ENCODE results near the gene OSTM1.

Gene OSTM1

DNA sequence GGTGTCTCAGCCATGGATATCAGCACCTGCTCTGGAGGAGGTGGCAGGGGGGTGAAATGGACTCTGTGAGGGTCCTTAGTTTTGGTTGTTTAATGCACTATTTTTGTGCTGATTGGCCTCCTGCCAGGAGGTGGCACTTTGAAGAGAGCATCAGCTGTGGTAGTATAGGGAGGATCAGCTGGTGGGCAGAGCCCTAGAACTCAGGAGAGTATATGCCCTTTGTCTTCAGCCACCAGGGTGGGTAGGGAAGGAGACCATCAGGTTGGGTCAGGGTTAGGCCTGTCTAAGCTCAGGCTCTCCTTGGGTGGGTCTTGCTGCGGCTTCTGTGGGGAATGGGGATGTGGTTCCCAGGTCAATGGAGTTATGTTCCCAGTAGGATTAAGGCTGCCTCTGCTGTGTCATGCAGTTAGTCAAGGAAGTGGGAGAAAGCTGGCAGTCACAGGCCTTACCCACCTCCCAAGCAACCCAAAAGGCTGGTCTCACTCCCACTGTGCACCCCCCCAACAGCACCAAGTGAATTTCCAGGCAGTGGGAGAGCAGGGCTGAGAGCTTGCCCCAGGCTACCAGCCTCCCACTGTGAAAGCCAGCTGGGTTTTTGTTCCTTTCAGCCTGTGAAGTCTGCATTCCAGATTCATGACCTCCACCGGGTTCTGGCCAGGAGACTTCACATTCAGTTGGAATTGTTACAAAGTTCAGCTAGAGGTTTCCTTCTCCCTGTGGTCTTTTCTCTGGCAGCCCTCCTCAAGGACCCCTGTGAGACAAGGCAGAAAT, 5.7 kb upstream of the OSTM1 start:
- Histone ChIP-seq H3K9me3 (replicated peaks in 1 of 11) (no peaks in the 10 kb centered on the region), H4K20me1 (no peaks in the 10 kb centered on the region), H3K4me2 (peak overlapping the region in 2 of 11 experiments; percentile 11 to 25; a peak in 4 of 22 replicates), H3K27ac (no peak overlapping the region), H3K27me3 (no peaks in the 10 kb centered on the region), H3K4me1 (peaks cover 4 to 11% (median 9%) of the 10 kb centered on the region in 10 experiments; a peak in 19 of 20 replicates), H3K36me3 (no peaks in the 10 kb centered on the region), H3K4me3 (no peak overlapping the region), H3K9ac (no peak overlapping the region)
- TF ChIP-seq Cebpa-rat (IDR thresholded peaks at IDR 0.05) = no peak

- H3K36me3 ChIP-seq = no peaks in the 10 kb centered on the region
- H3K4me3 ChIP-seq = no peak overlapping the region
- no peaks in the 10 kb centered on the region for H4K20me1 ChIP-seq
- no peaks in the 10 kb centered on the region for H3K9me3 ChIP-seq (replicated peaks in 1 of 11)
- no peak overlapping the region for H3K9ac ChIP-seq
- H3K27ac ChIP-seq = no peak overlapping the region
- H3K4me2 ChIP-seq = no peak overlapping the region
- TF ChIP-seq Cebpa-rat (IDR thresholded peaks at IDR 0.05) = no peak
- H3K27me3 ChIP-seq = no peaks in the 10 kb centered on the region
- peaks cover 12 to 25% (median 18%) of the 10 kb centered on the region in 10 experiments for H3K4me1 ChIP-seq
Measured at GRCh38 chr6:108078191-108078590, 3.6 kb upstream of the OSTM1 start.

GRCh38 chr6:108074057-108074358, 533 bp downstream of the OSTM1 start:
- Histone ChIP-seq H3K9me3 (replicated peaks in 1 of 11) (no peaks in the 10 kb centered on the region), H4K20me1 (peaks cover 0 to 7% (median 0%) of the 10 kb centered on the region in 11 experiments; a peak in 2 of 22 replicates), H3K4me3 (peak overlapping the region; percentile 82 to 100 (median 93)), H3K36me3 (peaks cover 0 to 11% (median 0%) of the 10 kb centered on the region in 11 experiments; a peak in 3 of 22 replicates), H3K9ac (peak overlapping the region; percentile 81 to 97 (median 86)), H3K4me1 (peaks cover 17 to 27% (median 21%) of the 10 kb centered on the region in 10 experiments), H3K27me3 (no peaks in the 10 kb centered on the region), H3K27ac (peak overlapping the region; percentile 77 to 93 (median 82)), H3K4me2 (peak overlapping the region; percentile 89 to 99 (median 98))
- TF ChIP-seq Cebpa-rat (IDR thresholded peaks at IDR 0.05) = no peak

- Histone ChIP-seq H3K4me3 (no peak overlapping the region), H3K9ac (no peak overlapping the region), H3K4me2 (0 out of 22 replicates have a peak overlapping the region, but pooled peaks of 1 of the 11 experiments have one; percentile 99), H3K27ac (no peak overlapping the region), H3K4me1 (peaks cover 17 to 27% (median 21%) of the 10 kb centered on the region in 10 experiments), H3K27me3 (no peaks in the 10 kb centered on the region), H4K20me1 (peaks cover 0 to 17% (median 0%) of the 10 kb centered on the region in 11 experiments; a peak in 5 of 22 replicates), H3K9me3 (replicated peaks in 1 of 11) (no peaks in the 10 kb centered on the region), H3K36me3 (peaks cover 0 to 26% (median 4%) of the 10 kb centered on the region in 11 experiments; a peak in 10 of 22 replicates)
- no peak for TF ChIP-seq Cebpa-rat (IDR thresholded peaks at IDR 0.05)
Measured at GRCh38 chr6:108071736-108072276, 2.7 kb downstream of the OSTM1 start.

GRCh38 chr6:108068618-108069017, 5.9 kb downstream of the OSTM1 start:
- Histone ChIP-seq H3K4me3 (no peak overlapping the region), H3K9ac (no peak overlapping the region), H3K36me3 (peaks cover 0 to 57% (median 21%) of the 10 kb centered on the region in 11 experiments; a peak in 16 of 22 replicates), H3K4me2 (no peak overlapping the region; a peak in 1 of 22 replicates), H4K20me1 (peaks cover 0 to 21% (median 0%) of the 10 kb centered on the region in 11 experiments; a peak in 5 of 22 replicates), H3K9me3 (replicated peaks in 1 of 11) (no peaks in the 10 kb centered on the region), H3K4me1 (peaks cover 5 to 13% (median 10%) of the 10 kb centered on the region in 10 experiments; a peak in 19 of 20 replicates), H3K27me3 (no peaks in the 10 kb centered on the region), H3K27ac (no peak overlapping the region)
- TF ChIP-seq Cebpa-rat (IDR thresholded peaks at IDR 0.05) = no peak

DNA sequence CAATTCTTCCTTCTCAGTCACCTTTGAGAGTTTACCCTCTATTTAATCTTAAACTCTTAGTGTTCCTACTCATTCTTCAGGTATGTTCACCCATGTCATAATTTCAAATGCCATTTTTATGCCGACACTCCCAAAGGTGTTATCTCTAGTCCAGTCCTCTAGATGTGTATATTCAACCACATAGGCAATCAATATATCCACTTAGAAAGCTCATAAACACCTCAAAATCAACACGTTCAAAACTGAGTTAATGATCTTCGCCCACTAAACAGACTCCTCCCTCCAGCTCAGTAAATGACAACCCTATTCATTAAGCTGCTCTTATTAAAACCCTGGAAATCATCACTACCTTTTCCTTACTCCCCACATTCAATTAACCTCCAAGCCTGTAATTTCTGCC, 6.4 kb downstream of the OSTM1 start:
- Histone ChIP-seq H3K4me1 (peaks cover 1 to 9% (median 5%) of the 10 kb centered on the region in 10 experiments; a peak in 17 of 20 replicates), H3K27ac (no peak overlapping the region), H3K9ac (no peak overlapping the region), H3K4me3 (no peak overlapping the region), H3K27me3 (no peaks in the 10 kb centered on the region), H4K20me1 (peaks cover 0 to 21% (median 0%) of the 10 kb centered on the region in 11 experiments; a peak in 5 of 22 replicates), H3K9me3 (replicated peaks in 1 of 11) (no peaks in the 10 kb centered on the region), H3K4me2 (no peak overlapping the region), H3K36me3 (peaks cover 0 to 61% (median 26%) of the 10 kb centered on the region in 11 experiments; a peak in 16 of 22 replicates)
- no peak for TF ChIP-seq Cebpa-rat (IDR thresholded peaks at IDR 0.05)

DNA sequence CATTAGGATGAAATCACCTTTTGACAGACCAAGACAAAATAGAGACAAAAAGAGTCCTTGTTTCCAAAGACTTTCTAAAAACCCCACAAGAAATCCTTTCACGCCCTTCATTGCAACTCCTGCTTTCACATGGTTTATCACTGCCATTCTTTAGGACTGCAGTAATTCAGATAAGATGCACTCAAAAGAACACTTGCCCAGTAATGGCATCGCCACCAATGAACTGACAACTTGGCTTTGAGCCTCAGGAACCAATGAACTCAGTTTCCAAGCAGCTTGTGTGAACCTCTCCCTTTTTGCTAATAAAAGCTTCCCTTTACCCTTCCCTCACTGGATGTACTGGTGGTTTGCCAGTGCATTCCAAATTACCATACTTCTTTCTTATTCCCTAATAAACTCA, 21.8 kb downstream of the OSTM1 start:
- peaks cover 8 to 91% (median 30%) of the 10 kb centered on the region in 11 experiments; a peak in 19 of 22 replicates for H3K36me3 ChIP-seq
- H3K4me3 ChIP-seq = no peak overlapping the region
- no peak overlapping the region for H3K9ac ChIP-seq
- no peaks in the 10 kb centered on the region for H3K27me3 ChIP-seq
- H3K27ac ChIP-seq = no peak overlapping the region
- H4K20me1 ChIP-seq = peaks cover 0 to 11% (median 0%) of the 10 kb centered on the region in 11 experiments; a peak in 5 of 22 replicates
- H3K9me3 ChIP-seq (replicated peaks in 1 of 11) = no peaks in the 10 kb centered on the region
- no peak overlapping the region for H3K4me2 ChIP-seq
- TF ChIP-seq Cebpa-rat (IDR thresholded peaks at IDR 0.05) = no peak
- no peaks in the 10 kb centered on the region for H3K4me1 ChIP-seq

- peaks cover 0 to 4% (median 0%) of the 10 kb centered on the region in 11 experiments; a peak in 3 of 22 replicates for H4K20me1 ChIP-seq
- TF ChIP-seq Cebpa-rat (IDR thresholded peaks at IDR 0.05) = no peak
- peaks cover 10 to 93% (median 33%) of the 10 kb centered on the region in 11 experiments; a peak in 21 of 22 replicates for H3K36me3 ChIP-seq
- H3K4me2 ChIP-seq = no peak overlapping the region
- H3K9me3 ChIP-seq (replicated peaks in 1 of 11) = no peaks in the 10 kb centered on the region
- no peak overlapping the region for H3K4me3 ChIP-seq
- no peak overlapping the region; a peak in 1 of 22 replicates for H3K9ac ChIP-seq
- no peaks in the 10 kb centered on the region for H3K4me1 ChIP-seq
- H3K27me3 ChIP-seq = no peaks in the 10 kb centered on the region
- H3K27ac ChIP-seq = no peak overlapping the region
Measured at GRCh38 chr6:108051481-108051880, 23.1 kb downstream of the OSTM1 start.

- no peaks in the 10 kb centered on the region for H3K9me3 ChIP-seq (replicated peaks in 1 of 11)
- no peak overlapping the region for H3K4me2 ChIP-seq
- no peak overlapping the region for H3K9ac ChIP-seq
- H3K27ac ChIP-seq = no peak overlapping the region
- H3K4me3 ChIP-seq = no peak overlapping the region
- no peaks in the 10 kb centered on the region for H4K20me1 ChIP-seq
- H3K4me1 ChIP-seq = peaks cover 0 to 8% (median 0%) of the 10 kb centered on the region in 10 experiments; a peak in 2 of 20 replicates
- H3K36me3 ChIP-seq = peaks cover 29 to 99% (median 51%) of the 10 kb centered on the region in 11 experiments
- no peak for TF ChIP-seq Cebpa-rat (IDR thresholded peaks at IDR 0.05)
- no peaks in the 10 kb centered on the region for H3K27me3 ChIP-seq
Measured at GRCh38 chr6:108039681-108040080, 34.9 kb downstream of the OSTM1 start.
